Measurements from ENCODE around the gene H2BW2. TPM values are rescaled to one million over a fixed set of nuclear protein-coding genes. Genes with fewer than 3 reads are reported as not detected.

Gene H2BW2
- total RNA-seq, 1 experiment from 2014 or later, result not detected

DNA sequence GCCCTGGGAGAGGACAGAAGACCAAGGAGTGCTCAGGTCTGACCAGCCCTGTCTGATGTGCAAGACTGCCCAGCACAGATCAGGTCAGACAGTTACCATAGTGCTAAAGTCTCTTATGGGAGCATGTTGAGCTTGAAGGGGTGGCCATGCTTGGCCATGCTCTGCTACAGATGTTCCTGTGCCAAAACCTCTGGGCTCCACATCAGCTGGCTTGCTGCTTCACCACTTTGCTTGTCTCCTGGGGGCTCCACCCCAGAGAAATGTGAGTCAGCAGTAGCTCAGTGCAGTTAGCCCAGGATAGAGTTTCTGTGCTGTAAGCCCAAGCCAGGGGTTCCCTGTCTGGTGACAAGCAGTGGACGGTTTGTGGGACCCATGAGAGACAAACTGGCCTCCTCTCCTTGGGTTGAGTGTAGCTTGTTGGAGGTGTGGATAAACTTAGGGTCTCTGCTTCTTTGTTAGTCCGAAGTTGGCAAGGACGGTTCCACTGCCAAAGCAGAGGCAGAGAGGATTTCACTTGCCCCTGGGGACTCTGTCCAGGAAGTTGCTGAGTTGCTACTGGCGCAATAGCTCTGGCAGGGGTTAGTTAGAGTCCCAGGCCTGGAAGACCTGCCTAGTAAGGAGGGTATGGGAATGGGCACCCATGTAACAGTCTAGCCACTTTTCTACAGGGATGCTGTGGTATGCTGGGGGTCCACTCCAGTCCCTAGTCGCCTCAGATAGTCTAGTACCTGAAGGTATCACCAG, 45.0 kb downstream of the H2BW2 start:
- no peak for DNase-seq

DNA sequence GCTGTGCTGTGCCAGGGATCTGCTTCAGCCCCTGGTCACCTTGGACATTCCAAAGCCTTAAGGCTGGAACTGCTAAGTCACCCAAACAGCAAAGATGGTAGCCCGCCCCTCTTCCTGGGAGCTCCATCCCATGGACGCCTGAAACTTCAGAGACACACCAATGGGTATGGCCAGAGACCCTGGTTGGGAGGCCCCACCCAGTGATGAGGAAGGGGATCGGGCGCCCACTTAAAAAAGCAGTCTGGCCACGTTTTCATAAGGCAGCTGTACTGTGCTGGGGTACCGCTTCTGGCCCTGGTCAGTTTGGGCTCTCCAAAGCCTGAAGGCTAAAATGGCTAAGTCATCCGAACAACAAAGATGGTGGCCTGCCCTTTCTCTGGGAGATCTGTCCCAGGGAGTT, 45.7 kb downstream of the H2BW2 start:
- Histone ChIP-seq H3K36me3 (replicated peaks; ENCODE audit: control insufficient read depth, insufficient read depth, low read length) (no peaks in the 10 kb centered on the region), H3K4me3 (ENCODE audit: insufficient read depth, low read depth, low read length) (no peak overlapping the region), H3K27me3 (ENCODE audit: control insufficient read depth, insufficient read depth, low read length) (peaks cover 2% of the 10 kb centered on the region; the same call in 1 of the 2 replicates)
- no peak for DNase-seq

More for the DNA sequence above, 45.0 kb downstream of the H2BW2 start:
- no peak overlapping the region for H3K4me3 ChIP-seq (ENCODE audit: insufficient read depth, low read depth, low read length)
- H3K27me3 ChIP-seq (ENCODE audit: control insufficient read depth, insufficient read depth, low read length), result peaks cover 2% of the 10 kb centered on the region; the same call in 1 of the 2 replicates
- H3K36me3 ChIP-seq (replicated peaks; ENCODE audit: control insufficient read depth, insufficient read depth, low read length), result no peaks in the 10 kb centered on the region

DNA sequence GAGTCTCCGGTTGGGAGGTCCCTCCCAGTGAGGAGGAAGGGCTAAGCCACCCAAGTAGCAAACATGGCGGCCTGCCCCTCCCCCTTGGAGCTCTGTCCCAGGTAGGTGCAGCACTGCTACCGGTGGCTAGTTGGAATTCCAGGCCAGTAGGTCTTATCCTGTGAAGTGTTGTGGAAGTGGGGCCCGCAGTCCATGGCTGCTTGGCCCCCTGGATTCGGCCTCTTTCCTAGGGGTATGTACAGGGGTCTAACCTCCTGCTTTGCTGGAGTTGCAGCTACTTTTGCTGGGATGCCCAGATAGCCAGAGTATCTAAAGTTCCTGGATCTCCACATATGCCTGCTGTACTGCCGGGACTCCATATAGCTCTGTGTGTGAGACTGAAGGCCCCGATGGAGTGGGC, 46.2 kb downstream of the H2BW2 start:
- DNase-seq, result no peak

More for the DNA sequence above, 46.2 kb downstream of the H2BW2 start:
- no peaks in the 10 kb centered on the region for H3K36me3 ChIP-seq (replicated peaks; ENCODE audit: control insufficient read depth, insufficient read depth, low read length)
- peaks cover 2% of the 10 kb centered on the region; the same call in 1 of the 2 replicates for H3K27me3 ChIP-seq (ENCODE audit: control insufficient read depth, insufficient read depth, low read length)
- no peak overlapping the region for H3K4me3 ChIP-seq (ENCODE audit: insufficient read depth, low read depth, low read length)

Other genes with a start within 250 kb of the H2BW2 start
- gene RAB9B, start 207.7 kb upstream of the H2BW2 start, total RNA-seq (2014; rRNA removed; shearing (Covaris generic)), result 0.30 and 0.48 TPM in 2 replicates
- 19.7 and 29.4 TPM in 2 replicates for gene TMSB15B, start 77.3 kb upstream of the H2BW2 start, total RNA-seq (2014; rRNA removed; shearing (Covaris generic))
- not detected in 2 replicates for gene H2BW1, start 26.2 kb upstream of the H2BW2 start, total RNA-seq (2014; rRNA removed; shearing (Covaris generic))
- gene TMSB15C, start 36.3 kb downstream of the H2BW2 start, total RNA-seq (2014; rRNA removed; shearing (Covaris generic)), result 3.5 and 5.2 TPM in 2 replicates
- gene ZCCHC18, start 72.6 kb downstream of the H2BW2 start, total RNA-seq (2014; rRNA removed; shearing (Covaris generic)), result 3.5 and 6.0 TPM in 2 replicates
- 2.2 and 2.3 TPM in 2 replicates for gene SLC25A53, start 117.1 kb downstream of the H2BW2 start, total RNA-seq (2014; rRNA removed; shearing (Covaris generic))
- gene FAM199X, start 126.5 kb downstream of the H2BW2 start, total RNA-seq (2014; rRNA removed; shearing (Covaris generic)), result 23.9 and 25.7 TPM in 2 replicates
- not detected in 2 replicates for gene ESX1, start 215.0 kb downstream of the H2BW2 start, total RNA-seq (2014; rRNA removed; shearing (Covaris generic))